CD4-positive, alpha-beta memory T cell (primary cell): Measurements from ENCODE around the gene CAMTA1. TPM values are rescaled to one million over a fixed set of nuclear protein-coding genes. Genes with fewer than 3 reads are reported as not detected.

Experiments used
- CTCF ChIA-PET: fragments of 350-600 bp; sonication (Branson Sonifier 250); formaldehyde crosslinking; loops from one replicate; lab custom pipeline; 2021; ENCODE audit warnings: inconsistent platforms; ENCODE audit not compliant: partially characterized antibody; lab: Charles Lee
- POLR2A ChIA-PET: fragments of 350-600 bp; sonication (Branson Sonifier 250); formaldehyde crosslinking; loops from one replicate; lab custom pipeline; 2021; ENCODE audit not compliant: partially characterized antibody; lab: Charles Lee
- DNase-seq, 5 donors: peaks; one replicate each; pipeline versions ENCODE4 v3.0.0 to v3.0.0-alpha.2; 2020 to 2022; ENCODE audit warnings: mixed read lengths in 1 of 5
- H3K27ac ChIP-seq: one replicate; pipeline ENCODE4 v1.7.0; 2013; ENCODE audit warnings: low read depth, low read length
- H3K27me3 ChIP-seq: 2 replicates; pipeline ENCODE4 v1.7.0; 2013; ENCODE audit warnings: mild to moderate bottlenecking, low read length, moderate library complexity; ENCODE audit not compliant: insufficient read depth
- H3K36me3 ChIP-seq: 2 replicates; pipeline ENCODE4 v1.7.0; 2013; ENCODE audit warnings: mild to moderate bottlenecking, low read length, moderate library complexity; ENCODE audit not compliant: insufficient read depth
- H3K4me1 ChIP-seq: 2 replicates; pipeline ENCODE4 v1.7.0; 2013; ENCODE audit warnings: mild to moderate bottlenecking, low read length, moderate library complexity; ENCODE audit not compliant: insufficient read depth
- H3K4me3 ChIP-seq, 2 donors: one replicate each; pipeline ENCODE4 v1.7.0; 2013; ENCODE audit warnings: low read length in 2 of 2, mild to moderate bottlenecking in 1 of 2
- H3K9me3 ChIP-seq, 2 donors: one replicate each; pipeline ENCODE4 v1.7.0; 2013; ENCODE audit warnings: low read length in 2 of 2, control low read depth in 1 of 2; ENCODE audit not compliant: control insufficient read depth in 1 of 2
- H3K27ac Mint-ChIP-seq, 7 donors: one replicate each; pipeline ENCODE4 v1.8.0; 2020 to 2021; ENCODE audit warnings: mixed read lengths in 7 of 7, mild to moderate bottlenecking in 6 of 7, inconsistent platforms in 3 of 7, moderate library complexity in 3 of 7
- H3K27me3 Mint-ChIP-seq, 2 donors: one replicate each; pipeline ENCODE4 v1.8.0; 2020 to 2021; ENCODE audit warnings: mixed read lengths in 2 of 2
- H3K36me3 Mint-ChIP-seq, 2 donors: one replicate each; pipeline ENCODE4 v1.8.0; 2020 to 2021; ENCODE audit warnings: mixed read lengths in 2 of 2, inconsistent platforms in 1 of 2, mild to moderate bottlenecking in 1 of 2
- H3K4me1 Mint-ChIP-seq, 4 donors: one replicate each; pipeline ENCODE4 v1.8.0; 2020 to 2021; ENCODE audit warnings: mixed read lengths in 4 of 4, mild to moderate bottlenecking in 1 of 4
- H3K4me3 Mint-ChIP-seq, 8 donors: one replicate each; pipeline ENCODE4 v1.8.0; 2020 to 2021; ENCODE audit warnings: mixed read lengths in 8 of 8, mild to moderate bottlenecking in 7 of 8, moderate library complexity in 6 of 8, inconsistent platforms in 3 of 8
- H3K9me3 Mint-ChIP-seq, 8 donors: one replicate each; pipeline ENCODE4 v1.8.0; 2020 to 2021; ENCODE audit warnings: mixed read lengths in 8 of 8, mild to moderate bottlenecking in 5 of 8, inconsistent platforms in 3 of 8, moderate library complexity in 1 of 8
- intact Hi-C: fragments of 100-400 bp; cut with micrococcal nuclease; formaldehyde crosslinking; loops from one replicate; pipeline ENCODE4 v1.15.1; 2023
- polyA plus RNA-seq, 2 donors: library from polyadenylated mRNA; unstranded; fragments of 300-500 nt; fragmentation: Illumina TruSeq; gene quantifications; one replicate each; pipeline ENCODE4 v1.2.3, GENCODE V29; 2021
- total RNA-seq, 2 experiments: library from RNA; stranded (reverse); gene quantifications; one replicate each; pipeline ENCODE4 v1.2.3, GENCODE V29; 2021

The CAMTA1 gene
- total and polyA plus RNA-seq, 4 experiments from 2014 or later, result 39.1 to 118 (median 59.9) TPM

DNA sequence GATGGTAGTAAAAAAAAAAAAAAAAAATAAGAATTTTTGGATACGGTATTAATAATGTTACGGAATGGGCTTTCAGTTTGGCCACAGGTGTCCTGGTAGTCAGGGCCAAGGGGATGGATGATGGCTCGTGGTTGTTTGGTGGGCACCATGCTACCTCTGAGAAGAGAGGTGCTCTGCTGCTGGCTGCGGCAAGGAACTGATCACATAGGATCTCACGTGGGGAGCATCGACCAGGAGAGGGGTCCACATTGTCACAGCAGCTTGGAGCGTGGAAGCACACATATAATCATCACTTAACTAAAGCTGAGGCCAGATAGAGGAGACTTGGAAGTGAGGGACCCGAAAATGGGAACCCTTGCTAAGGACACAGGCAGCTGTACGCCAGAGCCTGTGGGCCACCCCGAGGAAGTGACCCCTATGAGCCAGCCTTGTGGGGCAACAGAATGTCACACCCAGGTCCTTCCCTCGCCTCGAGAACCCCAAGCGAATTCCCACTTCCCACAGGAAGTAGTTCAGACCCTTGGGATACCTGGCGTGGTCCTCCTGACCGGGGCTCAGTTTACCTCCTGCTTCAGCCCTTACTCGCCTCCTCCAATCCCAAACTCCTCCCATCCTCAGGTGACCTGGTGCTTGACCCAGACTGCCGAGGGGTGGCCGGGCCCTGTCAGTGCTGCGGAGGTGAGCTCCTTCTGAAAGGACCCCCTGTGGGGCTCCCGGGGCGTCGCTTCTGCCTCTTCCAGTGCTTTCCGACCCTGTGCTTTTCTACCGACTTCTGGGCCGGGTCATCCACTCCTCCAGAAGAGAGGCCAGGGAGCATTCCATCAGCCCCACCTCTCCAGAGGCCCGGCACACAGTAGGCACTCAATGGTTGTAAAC lies 222.0 kb downstream of the CAMTA1 start:
- Histone ChIP-seq H3K36me3 (no peaks in the 10 kb centered on the region), H3K4me1 (no peaks in the 10 kb centered on the region), H3K9me3 (no peaks in the 10 kb centered on the region), H3K27ac (no peak overlapping the region), H3K27me3 (no peaks in the 10 kb centered on the region), H3K4me3 (no peak overlapping the region)
- ChIA-PET CTCF (no interaction called here), POLR2A (no interaction called here)
- Mint-ChIP-seq H3K27ac (no peak overlapping the region), H3K36me3 (no peaks in the 10 kb centered on the region), H3K27me3 (peaks cover 6 to 10% of the 10 kb centered on the region in 2 donors), H3K4me3 (no peak overlapping the region), H3K9me3 (no peaks in the 10 kb centered on the region), H3K4me1 (no peaks in the 10 kb centered on the region)
- intact Hi-C loops, result no loop called here
- DNase-seq, result no peak

DNA sequence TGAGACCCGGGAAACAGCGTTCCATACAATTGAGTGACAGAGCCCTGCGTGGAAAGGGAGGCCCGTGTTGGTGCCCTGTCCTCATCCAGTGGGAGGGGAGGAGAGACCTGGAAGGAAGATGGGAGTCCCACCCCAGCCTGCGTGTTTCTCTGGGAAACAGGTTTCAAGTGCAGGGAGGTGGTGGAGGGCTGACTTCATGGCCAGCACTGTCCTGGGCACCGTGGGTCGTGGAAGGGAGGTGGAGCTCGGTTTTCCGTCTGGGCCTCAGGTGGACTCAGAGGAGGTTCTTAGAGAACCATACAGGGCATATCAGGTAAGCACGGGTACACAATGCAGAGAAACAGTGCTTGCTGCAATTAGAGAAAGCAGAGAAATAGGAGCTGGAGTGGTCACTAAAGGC lies 222.6 kb downstream of the CAMTA1 start:
- CTCF ChIA-PET, result no interaction called here
- no peaks in the 10 kb centered on the region for H3K9me3 ChIP-seq
- no peaks in the 10 kb centered on the region for H3K4me1 Mint-ChIP-seq
- no peaks in the 10 kb centered on the region for H3K36me3 ChIP-seq
- intact Hi-C loops, result no loop called here
- H3K9me3 Mint-ChIP-seq, result no peaks in the 10 kb centered on the region
- peaks cover 8 to 11% of the 10 kb centered on the region in 2 donors for H3K27me3 Mint-ChIP-seq
- H3K4me3 ChIP-seq, result no peak overlapping the region
- H3K4me3 Mint-ChIP-seq, result no peak overlapping the region
- no peaks in the 10 kb centered on the region for H3K27me3 ChIP-seq
- H3K27ac ChIP-seq, result no peak overlapping the region
- no peak for DNase-seq
- no peaks in the 10 kb centered on the region for H3K4me1 ChIP-seq
- no peaks in the 10 kb centered on the region for H3K36me3 Mint-ChIP-seq
- POLR2A ChIA-PET, result no interaction called here
- no peak overlapping the region for H3K27ac Mint-ChIP-seq

DNA sequence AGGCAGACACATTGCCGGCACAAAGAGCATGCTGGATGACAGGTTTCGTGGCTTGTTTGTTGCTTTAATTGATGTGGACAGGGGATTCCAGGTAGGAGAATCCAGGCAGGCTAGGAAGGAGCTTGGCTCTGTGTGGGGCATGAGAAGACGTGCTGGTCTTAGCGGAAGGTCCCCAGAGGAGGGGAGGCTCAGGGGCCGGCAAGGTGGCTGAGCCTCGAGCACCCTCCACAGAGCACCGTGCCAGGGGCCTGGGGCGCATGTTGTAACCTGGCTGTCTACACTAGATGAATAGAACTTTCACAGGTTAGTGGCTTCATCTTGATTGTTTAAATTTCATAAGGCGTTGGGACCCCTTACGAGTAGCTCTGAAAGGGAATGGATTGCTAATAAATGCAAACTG lies 223.1 kb downstream of the CAMTA1 start:
- Mint-ChIP-seq H3K4me3 (no peak overlapping the region), H3K27me3 (peaks cover 9 to 11% of the 10 kb centered on the region in 2 donors), H3K36me3 (no peaks in the 10 kb centered on the region), H3K27ac (no peak overlapping the region), H3K4me1 (no peaks in the 10 kb centered on the region), H3K9me3 (no peaks in the 10 kb centered on the region)
- DNase-seq, result no peak
- Histone ChIP-seq H3K9me3 (no peaks in the 10 kb centered on the region), H3K27ac (no peak overlapping the region), H3K27me3 (no peaks in the 10 kb centered on the region), H3K4me3 (no peak overlapping the region), H3K36me3 (no peaks in the 10 kb centered on the region), H3K4me1 (no peaks in the 10 kb centered on the region)
- ChIA-PET POLR2A (no interaction called here), CTCF (no interaction called here)
- intact Hi-C loops, result no loop called here

DNA sequence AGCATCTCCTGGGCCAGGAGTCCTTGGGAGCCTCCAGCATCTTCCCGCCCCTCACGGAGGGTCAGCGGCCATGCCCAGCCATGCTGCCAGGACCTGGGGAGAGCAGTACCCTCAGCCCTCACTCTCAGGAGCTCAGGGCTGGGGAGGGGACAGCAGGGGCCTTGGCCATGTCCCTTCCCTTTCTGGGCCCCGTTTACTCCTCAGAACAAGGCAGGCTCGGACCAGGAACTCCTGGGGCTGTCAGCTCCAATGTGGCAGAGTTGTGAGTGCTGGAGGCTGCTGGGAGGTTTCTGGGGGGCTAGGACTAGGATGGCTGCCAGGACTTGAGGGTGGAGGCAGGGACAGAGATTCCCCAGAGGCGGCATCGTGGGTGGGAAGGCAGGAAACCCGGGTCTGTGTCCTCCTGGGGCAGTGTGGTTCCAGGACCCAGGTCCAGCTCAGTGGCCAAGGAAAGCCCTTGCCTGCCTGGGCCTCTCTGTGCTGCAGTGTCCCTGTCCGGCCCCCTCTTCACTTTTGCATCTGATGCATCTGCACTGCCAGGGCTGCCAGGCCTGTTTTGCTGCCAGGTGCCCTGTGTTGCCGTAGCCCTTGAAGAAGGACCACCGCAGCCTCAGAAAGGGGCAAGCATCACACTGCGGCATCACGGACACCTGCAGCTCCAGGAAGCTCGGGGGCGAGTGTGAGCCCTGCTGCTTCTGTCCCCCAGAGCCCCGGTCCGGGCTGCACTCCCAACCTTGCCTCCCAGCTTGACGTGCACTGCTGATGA lies 223.9 kb downstream of the CAMTA1 start:
- Mint-ChIP-seq H3K4me3 (no peak overlapping the region), H3K36me3 (no peaks in the 10 kb centered on the region), H3K9me3 (no peaks in the 10 kb centered on the region), H3K27me3 (peaks cover 6 to 11% of the 10 kb centered on the region in 2 donors), H3K27ac (no peak overlapping the region), H3K4me1 (no peaks in the 10 kb centered on the region)
- intact Hi-C loops, result no loop called here
- Histone ChIP-seq H3K9me3 (no peaks in the 10 kb centered on the region), H3K27me3 (no peaks in the 10 kb centered on the region), H3K27ac (no peak overlapping the region), H3K4me1 (no peaks in the 10 kb centered on the region), H3K4me3 (no peak overlapping the region), H3K36me3 (no peaks in the 10 kb centered on the region)
- POLR2A ChIA-PET, result no interaction called here
- CTCF ChIA-PET, result no interaction called here
- DNase-seq, result no peak

GRCh38 chr1:7009741-7010525 lies 224.7 kb downstream of the CAMTA1 start:
- no peak overlapping the region for H3K27ac ChIP-seq
- no peaks in the 10 kb centered on the region for H3K36me3 Mint-ChIP-seq
- no peaks in the 10 kb centered on the region for H3K27me3 ChIP-seq
- H3K36me3 ChIP-seq, result no peaks in the 10 kb centered on the region
- no peaks in the 10 kb centered on the region for H3K9me3 ChIP-seq
- H3K4me3 ChIP-seq, result no peak overlapping the region
- ChIA-PET CTCF (no interaction called here), POLR2A (no interaction called here)
- intact Hi-C loops, result no loop called here
- peaks cover 6 to 11% of the 10 kb centered on the region in 2 donors for H3K27me3 Mint-ChIP-seq
- no peak for DNase-seq
- H3K4me3 Mint-ChIP-seq, result no peak overlapping the region
- no peaks in the 10 kb centered on the region for H3K4me1 ChIP-seq
- no peaks in the 10 kb centered on the region for H3K9me3 Mint-ChIP-seq
- no peak overlapping the region for H3K27ac Mint-ChIP-seq
- no peaks in the 10 kb centered on the region for H3K4me1 Mint-ChIP-seq

DNA sequence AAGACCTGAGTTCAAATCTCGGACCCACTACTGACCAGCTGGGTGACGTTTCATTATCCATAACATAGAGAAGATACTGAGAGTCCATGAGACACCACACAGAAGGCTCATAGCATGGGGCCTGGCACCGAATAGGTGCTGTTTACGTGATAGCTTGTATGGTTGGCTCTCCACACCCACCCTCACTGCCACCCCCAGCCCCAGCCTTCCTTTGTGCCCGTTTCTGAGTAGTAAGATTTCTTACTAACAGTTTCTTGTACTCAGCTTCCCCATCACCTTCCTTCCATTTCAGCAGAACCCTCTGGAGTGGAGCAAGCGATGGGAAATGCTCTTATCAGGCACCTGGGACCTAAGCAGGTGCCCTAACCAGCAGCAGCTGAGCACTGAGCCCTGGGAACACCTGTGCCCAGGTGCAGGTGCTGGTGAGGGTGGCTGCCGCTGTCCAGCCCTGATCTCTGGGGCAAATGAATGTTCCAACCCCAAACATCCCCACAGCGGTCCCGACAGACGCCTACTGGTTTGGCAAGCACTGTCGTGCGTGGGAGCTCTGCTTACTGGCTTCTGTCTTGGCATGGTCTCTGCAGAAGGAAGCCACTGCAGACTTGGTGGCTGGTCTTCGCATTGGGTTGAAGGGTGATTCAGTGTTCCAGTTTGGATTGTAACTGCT lies 225.4 kb downstream of the CAMTA1 start:
- no peaks in the 10 kb centered on the region for H3K36me3 Mint-ChIP-seq
- CTCF ChIA-PET, result no interaction called here
- no peak for DNase-seq
- peaks cover 6 to 8% of the 10 kb centered on the region in 2 donors for H3K27me3 Mint-ChIP-seq
- no peaks in the 10 kb centered on the region for H3K4me1 Mint-ChIP-seq
- Histone ChIP-seq H3K9me3 (no peaks in the 10 kb centered on the region), H3K4me1 (no peaks in the 10 kb centered on the region), H3K27me3 (no peaks in the 10 kb centered on the region), H3K4me3 (no peak overlapping the region), H3K27ac (no peak overlapping the region), H3K36me3 (no peaks in the 10 kb centered on the region)
- intact Hi-C loops, result no loop called here
- no peak overlapping the region for H3K27ac Mint-ChIP-seq
- H3K4me3 Mint-ChIP-seq, result no peak overlapping the region
- POLR2A ChIA-PET, result no interaction called here
- no peaks in the 10 kb centered on the region for H3K9me3 Mint-ChIP-seq
